ENCODE results near the gene KIF2C. TPM values are rescaled to one million over a fixed set of nuclear protein-coding genes. Genes with fewer than 3 reads are reported as not detected.
"Not testable (repeated sequence)": the region's sequence is repeated elsewhere in the genome, so short reads cannot be mapped to it uniquely, and the experiment has no call there.

The KIF2C gene
- total and polyA plus RNA-seq, 4 experiments from 2014 or later: 0.16 to 1.5 (median 1.4) TPM; not detected in 1

- DNase-seq: no peak
- intact Hi-C loops (cut with micrococcal nuclease): no loop called here
- Histone ChIP-seq H3K4me3 (ENCODE audit: low read length in 2 of 2) (no peak overlapping the region), H3K4me1 (ENCODE audit: insufficient read depth, low read length) (no peaks in the 10 kb centered on the region), H3K9me3 (ENCODE audit: control insufficient read depth in 1 of 2, low read length in 2 of 2) (no peaks in the 10 kb centered on the region), H3K27ac (ENCODE audit: low read depth, low read length) (no peak overlapping the region), H3K36me3 (ENCODE audit: insufficient read depth, low read length) (no peaks in the 10 kb centered on the region), H3K27me3 (ENCODE audit: insufficient read depth, low read length) (no peaks in the 10 kb centered on the region)
- no peak overlapping the region for H3K4me3 Mint-ChIP-seq
- H3K27me3 Mint-ChIP-seq: no peaks in the 10 kb centered on the region
- no peak overlapping the region for H3K27ac Mint-ChIP-seq
- ChIA-PET POLR2A (ENCODE audit: partially characterized antibody) (interaction anchor here (1.1 to 1.3 kb wide), 2 partner anchors 16 to 17 kb away, joined by 3 to 4 read pairs; partner anchors contain the start of gene RPS8), CTCF (ENCODE audit: partially characterized antibody) (interaction anchor here (0.7 kb wide), 1 partner anchor 9 kb away, joined by 3 read pairs; no protein-coding TSS in a partner anchor)
- H3K9me3 Mint-ChIP-seq: no peaks in the 10 kb centered on the region
- peaks cover 0 to 4% (median 2%) of the 10 kb centered on the region in 4 donors for H3K4me1 Mint-ChIP-seq
- H3K36me3 Mint-ChIP-seq: no peaks in the 10 kb centered on the region
Observed at GRCh38 chr1:44759077-44759476, 19.4 kb downstream of the KIF2C start.

- no peaks in the 10 kb centered on the region for H3K27me3 Mint-ChIP-seq
- H3K27ac ChIP-seq (ENCODE audit: low read depth, low read length): no peak overlapping the region
- no peaks in the 10 kb centered on the region for H3K9me3 ChIP-seq (ENCODE audit: control insufficient read depth in 1 of 2, low read length in 2 of 2)
- H3K36me3 Mint-ChIP-seq: no peaks in the 10 kb centered on the region
- H3K36me3 ChIP-seq (ENCODE audit: insufficient read depth, low read length): no peaks in the 10 kb centered on the region
- no peak overlapping the region for H3K4me3 Mint-ChIP-seq
- intact Hi-C loops (cut with micrococcal nuclease): no loop called here
- H3K4me3 ChIP-seq (ENCODE audit: low read length in 2 of 2): no peak overlapping the region
- no peak for DNase-seq
- ChIA-PET CTCF (ENCODE audit: partially characterized antibody) (no interaction called here), POLR2A (ENCODE audit: partially characterized antibody) (interaction anchor here (0.8 to 1.4 kb wide), 3 partner anchors 11 to 30 kb away, joined by 3 to 7 read pairs (median 3); partner anchors contain the start of gene RPS8)
- no peaks in the 10 kb centered on the region for H3K27me3 ChIP-seq (ENCODE audit: insufficient read depth, low read length)
- H3K9me3 Mint-ChIP-seq: no peaks in the 10 kb centered on the region
- peaks cover 0 to 4% (median 2%) of the 10 kb centered on the region in 4 donors for H3K4me1 Mint-ChIP-seq
- H3K27ac Mint-ChIP-seq: no peak overlapping the region
- H3K4me1 ChIP-seq (ENCODE audit: insufficient read depth, low read length): no peaks in the 10 kb centered on the region
Observed at GRCh38 chr1:44760876-44761275, 21.2 kb downstream of the KIF2C start.

GRCh38 chr1:44766421-44766820 is 26.8 kb downstream of the KIF2C start:
- ChIA-PET POLR2A (ENCODE audit: partially characterized antibody) (interaction anchor here (1.0 to 2.8 kb wide), 4 partner anchors 9 to 54 kb away, joined by 3 to 16 read pairs (median 5); partner anchors contain the start of genes RNU5D-1 and RPS8), CTCF (ENCODE audit: partially characterized antibody) (interaction anchor here (1.1 kb wide), 1 partner anchor 67 kb away, joined by 3 read pairs; no protein-coding TSS in a partner anchor)
- H3K36me3 Mint-ChIP-seq; DNase-seq; H3K4me3 ChIP-seq (ENCODE audit: low read length in 2 of 2); intact Hi-C loops (cut with micrococcal nuclease); H3K4me1 ChIP-seq (ENCODE audit: insufficient read depth, low read length); H3K9me3 Mint-ChIP-seq; H3K4me3 Mint-ChIP-seq; H3K4me1 Mint-ChIP-seq; H3K27me3 ChIP-seq (ENCODE audit: insufficient read depth, low read length); H3K9me3 ChIP-seq (ENCODE audit: control insufficient read depth in 1 of 2, low read length in 2 of 2); H3K27ac ChIP-seq (ENCODE audit: low read depth, low read length); H3K27me3 Mint-ChIP-seq; H3K36me3 ChIP-seq (ENCODE audit: insufficient read depth, low read length): not testable (repeated sequence)
- peak overlapping the region in 1 of 7 donors; percentile 52 for H3K27ac Mint-ChIP-seq

GRCh38 chr1:44775078-44775929 is 35.7 kb downstream of the KIF2C start, which contains the start of gene RPS8:
Gene RPS8 (plus strand): TSS chr1:44775540. CDS start chr1:44775597, 57 bp downstream.
- H3K9me3 ChIP-seq (ENCODE audit: control insufficient read depth in 1 of 2, low read length in 2 of 2): no peaks in the 10 kb centered on the region
- Mint-ChIP-seq H3K27ac (peak within 1 kb of the TSS; percentile 82 to 99 (median 98)), H3K9me3 (no peaks in the 10 kb centered on the region), H3K27me3 (no peaks in the 10 kb centered on the region), H3K4me3 (peak within 1 kb of the TSS; percentile 89 to 98 (median 94)), H3K36me3 (peaks cover 22 to 47% of the 10 kb centered on the region in 2 donors), H3K4me1 (peaks cover 20 to 56% (median 27%) of the 10 kb centered on the region in 4 donors)
- peaks cover 25% of the 10 kb centered on the region for H3K4me1 ChIP-seq (ENCODE audit: insufficient read depth, low read length)
- CTCF ChIA-PET (ENCODE audit: partially characterized antibody): interaction anchor here (0.5 to 6.1 kb wide), 13 partner anchors 8 to 784 kb away, joined by 3 to 53 read pairs (median 4); partner anchors contain the start of genes BEST4, EIF2B3 and RNU5D-1
- POLR2A ChIA-PET (ENCODE audit: partially characterized antibody): interaction anchor here (0.6 to 5.4 kb wide), 49 partner anchors 9 to 1472 kb away, joined by 3 to 126 read pairs (median 5); partner anchors contain the start of genes AKR1A1, ARMH1, BEST4 and BTBD19
- H3K4me3 ChIP-seq (ENCODE audit: low read length in 2 of 2): peak within 1 kb of the TSS; percentile 87 to 88
- peak; percentile 89 to 92 (median 91) for DNase-seq
- H3K27ac ChIP-seq (ENCODE audit: low read depth, low read length): peak within 1 kb of the TSS; percentile 78
- H3K27me3 ChIP-seq (ENCODE audit: insufficient read depth, low read length): no peaks in the 10 kb centered on the region
- intact Hi-C loops (cut with micrococcal nuclease): loop anchor here (1.0 kb wide), 4 partner anchors 9 to 211 kb away; partner anchors contain the start of genes EIF2B3, KIF2C and RNU5D-1
- peaks cover 21% of the 10 kb centered on the region for H3K36me3 ChIP-seq (ENCODE audit: insufficient read depth, low read length)

- peak in 3 of 5 donors; percentile 28 to 72 (median 38) for DNase-seq
- Mint-ChIP-seq H3K27ac (peak overlapping the region; percentile 82 to 98 (median 95)), H3K4me1 (peaks cover 23 to 56% (median 30%) of the 10 kb centered on the region in 4 donors), H3K4me3 (peak overlapping the region; percentile 89 to 98 (median 94)), H3K27me3 (no peaks in the 10 kb centered on the region), H3K36me3 (peaks cover 25 to 53% of the 10 kb centered on the region in 2 donors), H3K9me3 (no peaks in the 10 kb centered on the region)
- no peaks in the 10 kb centered on the region for H3K27me3 ChIP-seq (ENCODE audit: insufficient read depth, low read length)
- H3K36me3 ChIP-seq (ENCODE audit: insufficient read depth, low read length): peaks cover 25% of the 10 kb centered on the region
- intact Hi-C loops (cut with micrococcal nuclease): loop anchor here (1.0 kb wide), 4 partner anchors 8 to 210 kb away; partner anchors contain the start of genes EIF2B3, KIF2C and RNU5D-1
- no peaks in the 10 kb centered on the region for H3K9me3 ChIP-seq (ENCODE audit: control insufficient read depth in 1 of 2, low read length in 2 of 2)
- peak overlapping the region; percentile 87 to 88 for H3K4me3 ChIP-seq (ENCODE audit: low read length in 2 of 2)
- ChIA-PET CTCF (ENCODE audit: partially characterized antibody) (interaction anchor here (0.5 to 6.1 kb wide), 13 partner anchors 9 to 783 kb away, joined by 3 to 53 read pairs (median 4); partner anchors contain the start of genes BEST4, EIF2B3 and RNU5D-1), POLR2A (ENCODE audit: partially characterized antibody) (interaction anchor here (0.6 to 5.4 kb wide), 40 partner anchors 10 to 1471 kb away, joined by 3 to 126 read pairs (median 6); partner anchors contain the start of genes AKR1A1, ARMH1, BEST4 and BTBD19)
- H3K4me1 ChIP-seq (ENCODE audit: insufficient read depth, low read length): peaks cover 25% of the 10 kb centered on the region
- H3K27ac ChIP-seq (ENCODE audit: low read depth, low read length): peak overlapping the region; percentile 78
Observed at GRCh38 chr1:44775930-44776729, 36.5 kb downstream of the KIF2C start.

GRCh38 chr1:44776730-44777068 is 37.1 kb downstream of the KIF2C start:
- Histone ChIP-seq H3K4me3 (ENCODE audit: low read length in 2 of 2) (peak overlapping the region; percentile 87 to 88), H3K27ac (ENCODE audit: low read depth, low read length) (peak overlapping the region; percentile 78), H3K4me1 (ENCODE audit: insufficient read depth, low read length) (peaks cover 25% of the 10 kb centered on the region), H3K27me3 (ENCODE audit: insufficient read depth, low read length) (no peaks in the 10 kb centered on the region), H3K36me3 (ENCODE audit: insufficient read depth, low read length) (peaks cover 30% of the 10 kb centered on the region), H3K9me3 (ENCODE audit: control insufficient read depth in 1 of 2, low read length in 2 of 2) (no peaks in the 10 kb centered on the region)
- no peaks in the 10 kb centered on the region for H3K9me3 Mint-ChIP-seq
- H3K27ac Mint-ChIP-seq: peak overlapping the region; percentile 82 to 98 (median 95)
- intact Hi-C loops (cut with micrococcal nuclease): no loop called here
- peaks cover 25 to 58% of the 10 kb centered on the region in 2 donors for H3K36me3 Mint-ChIP-seq
- H3K4me3 Mint-ChIP-seq: peak overlapping the region; percentile 89 to 98 (median 94)
- no peak for DNase-seq
- no peaks in the 10 kb centered on the region for H3K27me3 Mint-ChIP-seq
- ChIA-PET CTCF (ENCODE audit: partially characterized antibody) (interaction anchor here (0.6 to 6.1 kb wide), 10 partner anchors 9 to 524 kb away, joined by 3 to 53 read pairs (median 6); partner anchors contain the start of genes BEST4, EIF2B3, PLK3 and RNU5D-1), POLR2A (ENCODE audit: partially characterized antibody) (interaction anchor here (0.6 to 5.4 kb wide), 22 partner anchors 9 to 910 kb away, joined by 3 to 126 read pairs (median 11); partner anchors contain the start of genes AKR1A1, BEST4, BTBD19 and DYNLT4)
- H3K4me1 Mint-ChIP-seq: peaks cover 24 to 56% (median 33%) of the 10 kb centered on the region in 4 donors
